NCI-H2107 treated with DMSO at 0.1 percent for 48 hours (cell line): ENCODE measurements around the gene COQ5.

Experiments used
- DNase-seq: peaks from one replicate; lab custom pipeline; 2025; ENCODE audit not compliant: unreplicated experiment; lab: John Stamatoyannopoulos, UW

Gene COQ5

DNA sequence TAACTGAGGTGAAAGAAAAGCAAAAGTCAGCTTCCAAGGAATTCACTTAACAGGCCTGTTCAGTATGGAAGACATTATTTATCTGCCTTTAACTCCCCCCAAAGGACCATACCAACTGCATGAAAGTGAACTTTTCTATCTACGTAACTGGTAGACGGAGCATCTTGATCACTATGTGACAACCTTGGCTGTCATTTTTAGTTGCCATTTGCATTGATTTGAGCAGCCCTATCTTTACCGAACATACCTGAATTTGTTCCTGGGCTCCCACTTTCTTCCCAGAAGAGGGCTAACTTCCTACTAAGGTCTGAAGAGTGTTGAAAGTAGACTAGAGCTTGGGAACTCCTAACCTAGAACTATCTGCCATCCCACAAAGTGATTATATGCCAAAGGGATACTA, 68.8 kb downstream of the COQ5 start:
- no peak for DNase-seq

DNA sequence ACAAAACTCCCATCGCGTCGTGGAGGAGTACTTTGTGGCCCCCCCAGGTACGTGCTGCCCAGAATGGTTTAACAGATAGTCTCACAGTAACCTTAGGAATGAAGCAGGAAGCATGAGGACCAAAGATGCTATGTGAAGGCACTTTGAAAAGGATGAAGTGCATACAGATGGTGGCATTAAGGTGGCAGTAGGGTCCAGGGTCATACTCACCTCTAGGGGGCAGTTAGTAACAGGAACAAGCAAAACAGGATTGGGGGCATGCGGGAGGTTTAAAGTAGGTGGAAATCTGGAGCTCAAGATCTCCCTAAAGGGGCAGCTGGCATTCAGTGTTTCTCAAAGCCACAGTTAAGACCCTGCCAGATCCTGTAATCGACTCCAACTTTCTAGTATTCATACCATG, 71.8 kb downstream of the COQ5 start:
- no peak for DNase-seq

DNA sequence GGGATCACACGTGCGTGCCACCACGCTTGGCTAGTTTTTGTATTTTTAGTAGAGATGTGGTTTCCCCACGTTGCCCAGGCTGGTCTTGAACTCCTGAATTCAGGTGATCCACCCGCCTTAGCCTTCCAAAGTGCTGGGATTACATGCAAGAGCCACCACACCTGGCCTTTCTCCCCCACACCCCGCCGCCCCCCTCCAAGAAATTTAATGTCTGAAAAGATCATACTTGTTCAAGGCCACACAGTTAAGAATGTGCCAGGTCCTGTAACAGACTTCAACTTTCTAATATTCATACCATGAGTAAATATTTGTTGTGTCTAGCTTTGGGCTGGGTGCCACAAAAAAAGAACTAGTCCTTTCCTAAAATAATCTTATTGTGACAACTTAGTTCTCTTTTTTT, 73.7 kb downstream of the COQ5 start:
- DNase-seq: no peak

DNA sequence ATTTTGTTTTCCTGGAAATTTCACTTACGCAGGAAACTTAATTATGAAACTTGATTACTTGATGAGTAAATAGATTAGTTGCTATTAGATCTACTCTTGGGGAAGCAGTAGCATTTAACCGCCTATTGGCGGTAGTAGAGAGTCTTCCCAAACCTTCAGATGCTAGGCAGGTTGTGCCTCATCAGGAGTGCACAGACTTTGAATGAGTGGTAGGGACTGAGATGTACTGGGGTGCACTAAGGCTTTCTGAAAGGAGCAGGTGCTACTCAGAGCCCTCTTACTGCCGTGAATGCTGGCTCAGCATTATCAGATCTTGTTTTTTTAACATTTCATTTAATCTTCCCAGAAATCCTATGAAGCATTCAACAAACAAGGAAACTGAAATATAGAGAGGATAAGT, 75.0 kb downstream of the COQ5 start:
- DNase-seq: peak; percentile 33
